Skeletal muscle satellite cell (primary cell): ENCODE data around the gene IGFL1.
"Not testable (repeated sequence)": the region's sequence is repeated elsewhere in the genome, so short reads cannot be mapped to it uniquely, and the experiment has no call there.

Experiments
- H3K27me3 ChIP-seq: 2 replicates; pipeline ENCODE4 v1.7.0; 2013; ENCODE audit warnings: low read length; ENCODE audit not compliant: control insufficient read depth, insufficient read depth
- H3K36me3 ChIP-seq: 2 replicates; pipeline ENCODE4 v1.7.0; 2013; ENCODE audit warnings: mild to moderate bottlenecking, control low read depth, low read length; ENCODE audit not compliant: insufficient read depth
- H3K4me1 ChIP-seq: 2 replicates; pipeline ENCODE4 v1.7.0; 2013; ENCODE audit warnings: low read length; ENCODE audit not compliant: control insufficient read depth, insufficient read depth
- H3K4me2 ChIP-seq: 2 replicates; pipeline ENCODE4 v1.7.0; 2013; ENCODE audit warnings: mild to moderate bottlenecking, low read length
- H3K4me3 ChIP-seq: 2 replicates; pipeline ENCODE4 v1.7.0; 2013; ENCODE audit warnings: low read length
- H3K9ac ChIP-seq: 2 replicates; pipeline ENCODE4 v1.7.0; 2013; ENCODE audit warnings: mild to moderate bottlenecking, low read depth, low read length, moderate library complexity
- H3K9me3 ChIP-seq: replicated peaks from 2 replicates; pipeline ENCODE4 v1.7.0; 2013; ENCODE audit warnings: mild to moderate bottlenecking, control low read depth, low read length

Gene IGFL1

GRCh38 chr19:46232938-46233621 lies 3.5 kb downstream of the IGFL1 start:
- Histone ChIP-seq H3K9ac (no peak overlapping the region), H3K4me1 (no peaks in the 10 kb centered on the region), H3K4me3 (no peak overlapping the region), H3K4me2 (no peak overlapping the region), H3K9me3 (no peaks in the 10 kb centered on the region), H3K27me3 (peaks cover 76% of the 10 kb centered on the region), H3K36me3 (no peaks in the 10 kb centered on the region)

- not testable (repeated sequence) for H3K4me2 ChIP-seq, H3K9me3 ChIP-seq, H3K36me3 ChIP-seq, H3K4me1 ChIP-seq, H3K9ac ChIP-seq, H3K4me3 ChIP-seq
- peaks cover 76% of the 10 kb centered on the region for H3K27me3 ChIP-seq
Observed at GRCh38 chr19:46233871-46234270, 4.3 kb downstream of the IGFL1 start.

GRCh38 chr19:46238141-46238540 lies 8.6 kb downstream of the IGFL1 start:
- not testable (repeated sequence) for H3K36me3 ChIP-seq, H3K4me1 ChIP-seq, H3K4me3 ChIP-seq, H3K4me2 ChIP-seq, H3K9me3 ChIP-seq, H3K9ac ChIP-seq
- peaks cover 71% of the 10 kb centered on the region for H3K27me3 ChIP-seq

- H3K4me2 ChIP-seq = no peak overlapping the region
- no peaks in the 10 kb centered on the region for H3K36me3 ChIP-seq
- no peak overlapping the region for H3K9ac ChIP-seq
- H3K4me3 ChIP-seq = no peak overlapping the region
- H3K9me3 ChIP-seq = no peaks in the 10 kb centered on the region
- no peaks in the 10 kb centered on the region for H3K4me1 ChIP-seq
- peaks cover 84% of the 10 kb centered on the region for H3K27me3 ChIP-seq
Observed at GRCh38 chr19:46239193-46240024, 9.9 kb downstream of the IGFL1 start.

- H3K36me3 ChIP-seq = no peaks in the 10 kb centered on the region
- H3K27me3 ChIP-seq = peaks cover 83% of the 10 kb centered on the region
- no peak overlapping the region for H3K4me2 ChIP-seq
- H3K9ac ChIP-seq = no peak overlapping the region
- no peaks in the 10 kb centered on the region for H3K4me1 ChIP-seq
- H3K9me3 ChIP-seq = no peaks in the 10 kb centered on the region
- no peak overlapping the region for H3K4me3 ChIP-seq
Observed at GRCh38 chr19:46240693-46241092, 11.2 kb downstream of the IGFL1 start.

GRCh38 chr19:46241626-46242025 lies 12.1 kb downstream of the IGFL1 start:
- H3K4me2 ChIP-seq = no peak overlapping the region
- no peak overlapping the region for H3K9ac ChIP-seq
- peaks cover 83% of the 10 kb centered on the region for H3K27me3 ChIP-seq
- H3K4me1 ChIP-seq = no peaks in the 10 kb centered on the region
- no peaks in the 10 kb centered on the region for H3K9me3 ChIP-seq
- H3K4me3 ChIP-seq = no peak overlapping the region
- H3K36me3 ChIP-seq = no peaks in the 10 kb centered on the region

- H3K4me2 ChIP-seq, H3K9me3 ChIP-seq, H3K9ac ChIP-seq, H3K4me1 ChIP-seq, H3K4me3 ChIP-seq, H3K36me3 ChIP-seq: not testable (repeated sequence)
- H3K27me3 ChIP-seq = peaks cover 82% of the 10 kb centered on the region
Observed at GRCh38 chr19:46243081-46243654, 13.6 kb downstream of the IGFL1 start.

GRCh38 chr19:46250076-46250735 lies 20.7 kb downstream of the IGFL1 start:
- Histone ChIP-seq H3K27me3 (peaks cover 77% of the 10 kb centered on the region), H3K36me3 (no peaks in the 10 kb centered on the region), H3K9me3 (no peaks in the 10 kb centered on the region), H3K4me1 (no peaks in the 10 kb centered on the region), H3K9ac (no peak overlapping the region), H3K4me3 (no peak overlapping the region), H3K4me2 (no peak overlapping the region)

GRCh38 chr19:46251416-46251815 lies 21.9 kb downstream of the IGFL1 start:
- Histone ChIP-seq H3K36me3 (no peaks in the 10 kb centered on the region), H3K9ac (no peak overlapping the region), H3K4me3 (no peak overlapping the region), H3K4me1 (no peaks in the 10 kb centered on the region), H3K9me3 (no peaks in the 10 kb centered on the region), H3K4me2 (no peak overlapping the region), H3K27me3 (peaks cover 77% of the 10 kb centered on the region)

- Histone ChIP-seq H3K9me3 (no peaks in the 10 kb centered on the region), H3K4me3 (no peak overlapping the region), H3K4me2 (no peak overlapping the region), H3K27me3 (peaks cover 76% of the 10 kb centered on the region), H3K9ac (no peak overlapping the region), H3K36me3 (no peaks in the 10 kb centered on the region), H3K4me1 (no peaks in the 10 kb centered on the region)
Observed at GRCh38 chr19:46254776-46255175, 25.2 kb downstream of the IGFL1 start.

GRCh38 chr19:46256855-46257254 lies 27.3 kb downstream of the IGFL1 start:
- Histone ChIP-seq H3K27me3 (peaks cover 75% of the 10 kb centered on the region), H3K36me3 (no peaks in the 10 kb centered on the region), H3K9ac (no peak overlapping the region), H3K4me2 (no peak overlapping the region), H3K9me3 (no peaks in the 10 kb centered on the region), H3K4me1 (no peaks in the 10 kb centered on the region), H3K4me3 (no peak overlapping the region)
